ENCODE data around the gene MOB3A.
A peak's percentile ranks its signal among the peaks of the same experiment; 100 is the strongest.
"Not testable (repeated sequence)": the region's sequence is repeated elsewhere in the genome, so short reads cannot be mapped to it uniquely, and the experiment has no call there.

The MOB3A gene

GRCh38 chr19:2096034-2096479 is at the start of gene MOB3A:
Gene MOB3A, minus strand, starts transcription at chr19:2096326. Its CDS starts 17,766 bp downstream, at chr19:2078560.
- peak in 30 of 56 donors; percentile 75 to 99 (median 96) for DNase-seq

GRCh38 chr19:2145831-2146241 is 49.7 kb upstream of the MOB3A start:
- peak in 2 of 56 donors; percentile 8 for DNase-seq

GRCh38 chr19:2144190-2144589 is 48.1 kb upstream of the MOB3A start:
- no peak for DNase-seq

GRCh38 chr19:2142173-2142829 is 46.2 kb upstream of the MOB3A start:
- no peak for DNase-seq

GRCh38 chr19:2140138-2140569 is 44.0 kb upstream of the MOB3A start:
- no peak for DNase-seq

GRCh38 chr19:2139385-2140137 is 43.4 kb upstream of the MOB3A start:
- no peak for DNase-seq

GRCh38 chr19:2138061-2138728 is 42.1 kb upstream of the MOB3A start:
- DNase-seq, result peak in 7 of 56 donors; percentile 8 to 44 (median 21)

GRCh38 chr19:2136796-2137195 is 40.7 kb upstream of the MOB3A start:
- no peak for DNase-seq

GRCh38 chr19:2135474-2136402 is 39.6 kb upstream of the MOB3A start:
- no peak for DNase-seq

- no peak for DNase-seq
Observed at GRCh38 chr19:2132731-2133490, 36.8 kb upstream of the MOB3A start.

GRCh38 chr19:2132191-2132590 is 36.1 kb upstream of the MOB3A start:
- DNase-seq, result no peak

GRCh38 chr19:2131012-2131975 is 35.2 kb upstream of the MOB3A start:
- not testable (repeated sequence) for DNase-seq

GRCh38 chr19:2129892-2130770 is 34.0 kb upstream of the MOB3A start:
- DNase-seq, result no peak

GRCh38 chr19:2129486-2129885 is 33.4 kb upstream of the MOB3A start:
- DNase-seq, result peak in 8 of 56 donors; percentile 2 to 27 (median 15)

GRCh38 chr19:2129022-2129421 is 32.9 kb upstream of the MOB3A start:
- no peak for DNase-seq

- DNase-seq, result not testable (repeated sequence)
Observed at GRCh38 chr19:2128252-2128651, 32.1 kb upstream of the MOB3A start.

GRCh38 chr19:2127758-2128157 is 31.6 kb upstream of the MOB3A start:
- DNase-seq, result no peak
